NT2/D1 (cell line): Measurements from ENCODE around the gene FAM219B.

Experiments used
- SUZ12 ChIP-seq: IDR thresholded peaks from 2 replicates; pipeline ENCODE4 v1.6.1; 2011; ENCODE audit not compliant: insufficient read length, insufficient read depth; ENCODE audit errors: extremely low read depth
- YY1 ChIP-seq: IDR thresholded peaks from 2 replicates; pipeline ENCODE4 v1.6.1; 2011; ENCODE audit not compliant: insufficient read length, insufficient read depth
- ZNF274 ChIP-seq: IDR thresholded peaks from 2 replicates; pipeline ENCODE4 v1.6.1; 2011; ENCODE audit warnings: mild to moderate bottlenecking, low read depth, low read length

GRCh38 chr15:74884428-74885223 lies 22.0 kb downstream of the FAM219B start:
- TF ChIP-seq ZNF274, result no peak
- TF ChIP-seq SUZ12, result no peak
- TF ChIP-seq YY1, result no peak
